GM21528 (cell line): Measurements from ENCODE around the gene STK11IP.

Experiments
- ATAC-seq: cut with Tn5 transposase; IDR thresholded peaks from one replicate; pipeline ENCODE4 v1.9.1; 2021; ENCODE audit warnings: mild to moderate bottlenecking, moderate library complexity; ENCODE audit not compliant: unreplicated experiment, low FRiP score

Gene STK11IP

DNA sequence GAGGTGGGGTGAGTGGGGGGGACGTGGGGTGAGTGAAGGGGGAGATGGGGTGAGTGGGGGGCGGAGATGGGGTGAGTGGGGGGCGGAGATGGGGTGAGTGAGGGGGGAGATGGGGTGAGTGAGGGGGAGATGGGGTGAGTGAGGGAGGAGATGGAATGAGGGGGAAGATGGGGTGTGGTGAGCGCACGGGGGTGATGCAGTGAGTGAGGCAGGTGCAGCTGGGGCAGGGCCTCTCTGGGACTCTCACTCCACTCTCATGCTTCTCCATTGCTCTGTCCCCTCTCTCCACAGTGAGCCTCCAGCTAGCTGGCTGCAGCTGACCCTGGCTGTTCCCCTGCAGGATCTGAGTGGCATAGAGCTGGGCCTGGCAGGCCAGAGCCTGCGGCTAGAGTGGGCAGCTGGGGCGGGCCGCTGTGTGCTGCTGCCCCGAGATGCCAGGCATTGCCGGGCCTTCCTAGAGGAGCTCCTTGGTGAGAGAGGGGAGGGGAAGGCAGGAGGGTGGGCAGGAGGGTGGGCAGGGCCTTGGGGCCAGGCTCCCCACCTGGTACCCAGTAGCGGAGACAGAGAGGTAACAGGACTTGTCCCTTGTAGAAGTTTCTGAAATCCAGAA is 15.9 kb downstream of the STK11IP start:
- no peak for ATAC-seq

DNA sequence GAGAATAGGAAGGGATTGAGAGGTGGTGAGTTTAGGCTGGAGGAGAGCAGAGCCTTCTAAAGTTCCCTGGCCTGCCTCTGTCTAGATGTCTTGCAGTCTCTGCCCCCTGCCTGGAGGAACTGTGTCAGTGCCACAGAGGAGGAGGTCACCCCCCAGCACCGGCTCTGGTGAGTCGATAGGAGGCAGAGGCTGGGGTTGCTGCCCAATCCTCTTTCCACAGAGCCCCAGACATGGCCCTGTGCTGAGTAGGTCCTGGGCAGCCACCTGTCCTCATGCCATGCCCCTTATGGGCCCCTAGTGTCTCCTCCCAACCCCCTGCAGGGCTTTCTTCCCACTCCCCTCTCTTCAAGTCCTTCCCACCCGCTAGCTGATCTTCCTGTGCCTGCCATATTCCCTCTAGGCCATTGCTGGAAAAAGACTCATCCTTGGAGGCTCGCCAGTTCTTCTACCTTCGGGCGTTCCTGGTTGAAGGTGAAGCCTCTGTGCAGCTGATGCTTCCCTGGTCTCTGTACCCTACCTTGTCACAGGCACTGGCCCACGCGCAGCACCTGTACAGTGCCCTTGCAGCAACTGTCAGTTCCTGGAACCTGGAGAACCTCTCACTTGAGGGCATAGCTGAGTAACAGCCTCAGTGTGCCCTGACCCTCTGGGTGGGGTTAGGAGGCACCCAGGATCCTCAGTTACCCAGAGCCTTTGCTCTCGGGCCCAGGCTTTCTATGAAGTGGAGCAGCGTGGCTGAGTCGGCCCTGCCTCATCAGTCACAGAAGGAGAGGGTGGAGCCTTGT is 16.6 kb downstream of the STK11IP start:
- no peak for ATAC-seq

DNA sequence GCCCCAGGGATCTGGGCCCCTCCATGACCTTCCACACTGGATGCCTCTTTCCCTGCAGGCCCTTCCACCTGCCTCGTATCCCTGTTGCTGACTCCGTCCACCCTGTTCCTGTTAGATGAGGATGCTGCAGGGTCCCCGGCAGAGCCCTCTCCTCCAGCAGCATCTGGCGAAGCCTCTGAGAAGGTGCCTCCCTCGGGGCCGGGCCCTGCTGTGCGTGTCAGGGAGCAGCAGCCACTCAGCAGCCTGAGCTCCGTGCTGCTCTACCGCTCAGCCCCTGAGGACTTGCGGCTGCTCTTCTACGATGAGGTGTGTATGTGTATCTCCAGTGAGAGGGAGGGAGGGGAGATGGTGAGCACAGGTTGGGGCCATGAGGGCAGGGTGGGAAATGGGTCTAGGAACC is 17.4 kb downstream of the STK11IP start:
- ATAC-seq = no peak

DNA sequence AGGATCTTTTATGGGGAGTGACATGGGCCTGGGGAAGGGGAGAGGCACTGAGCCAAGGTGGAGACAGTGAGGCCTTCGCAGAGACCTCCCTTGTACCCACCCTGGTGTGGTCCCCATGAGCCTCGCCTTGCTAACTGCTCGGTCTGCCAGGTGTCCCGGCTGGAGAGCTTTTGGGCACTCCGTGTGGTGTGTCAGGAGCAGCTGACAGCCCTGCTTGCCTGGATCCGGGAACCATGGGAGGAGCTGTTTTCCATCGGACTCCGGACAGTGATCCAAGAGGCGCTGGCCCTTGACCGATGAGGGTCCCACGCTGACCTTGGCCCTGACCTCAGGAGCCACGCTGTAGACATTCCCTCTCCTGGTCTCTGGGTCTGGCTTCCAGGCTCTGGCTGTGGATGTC is 18.2 kb downstream of the STK11IP start:
- no peak for ATAC-seq

GRCh38 chr2:219616550-219616949 is 18.9 kb downstream of the STK11IP start:
- ATAC-seq = no peak

DNA sequence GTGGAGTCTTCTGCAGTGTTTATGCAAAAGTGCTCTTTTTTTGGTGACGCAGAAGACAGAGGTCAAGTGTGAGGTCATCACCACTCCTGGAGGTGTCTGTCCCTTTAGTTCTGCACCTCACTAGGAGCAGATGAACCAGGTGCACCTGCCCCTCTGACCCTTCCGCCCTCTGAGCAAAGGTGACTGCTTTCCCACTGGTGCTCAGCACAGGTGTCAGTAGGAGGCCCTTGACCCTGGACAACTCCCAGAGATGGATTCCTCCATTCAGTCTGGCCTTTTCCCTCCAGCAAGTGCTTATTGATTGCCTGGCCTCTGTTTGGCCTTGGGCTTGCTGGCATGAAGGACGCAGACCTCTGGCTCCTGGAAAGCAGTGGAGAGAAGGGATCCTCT is 21.1 kb downstream of the STK11IP start:
- ATAC-seq = no peak

DNA sequence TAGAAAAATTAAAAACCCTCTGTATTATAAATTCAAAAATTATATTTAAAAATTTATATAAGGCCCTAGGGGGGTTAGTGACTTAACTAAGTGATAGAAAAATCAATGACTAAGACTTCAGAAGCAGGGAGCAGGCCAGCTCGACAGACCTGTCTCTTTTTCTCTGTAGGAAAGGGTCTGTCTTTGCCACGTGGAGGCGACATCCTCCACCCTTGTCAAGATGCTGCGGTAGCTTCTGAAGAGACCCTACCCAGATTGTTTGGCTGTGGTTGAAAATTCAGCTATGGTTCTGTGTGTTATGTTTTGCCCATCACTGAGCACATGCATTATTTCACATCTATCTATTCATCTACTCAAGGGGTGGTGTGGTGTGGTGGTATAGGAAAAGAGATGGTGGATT is 21.6 kb downstream of the STK11IP start:
- ATAC-seq = no peak

DNA sequence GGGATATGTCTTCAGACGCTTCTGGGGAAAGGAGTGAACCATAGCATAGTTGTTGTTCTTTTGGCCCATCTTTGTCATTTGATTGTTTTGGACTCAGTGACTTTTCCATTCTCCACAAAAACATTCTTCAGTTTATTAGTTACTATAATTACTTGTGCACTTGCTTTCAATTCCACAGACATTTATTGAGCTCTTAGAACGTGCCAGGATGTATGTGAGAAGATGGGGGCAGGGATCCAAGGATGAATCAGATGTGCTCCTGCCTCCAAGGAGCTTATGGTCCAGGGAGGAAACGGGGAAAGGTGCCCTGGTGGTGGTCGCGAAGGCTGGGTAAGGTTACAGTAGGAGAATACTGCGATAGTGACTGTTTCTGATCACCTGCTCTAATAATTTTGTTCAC is 22.9 kb downstream of the STK11IP start:
- ATAC-seq = no peak

GRCh38 chr2:219621935-219622334 is 24.3 kb downstream of the STK11IP start:
- ATAC-seq = no peak

- ATAC-seq = no peak
Measured at GRCh38 chr2:219622472-219622871, 24.8 kb downstream of the STK11IP start.

DNA sequence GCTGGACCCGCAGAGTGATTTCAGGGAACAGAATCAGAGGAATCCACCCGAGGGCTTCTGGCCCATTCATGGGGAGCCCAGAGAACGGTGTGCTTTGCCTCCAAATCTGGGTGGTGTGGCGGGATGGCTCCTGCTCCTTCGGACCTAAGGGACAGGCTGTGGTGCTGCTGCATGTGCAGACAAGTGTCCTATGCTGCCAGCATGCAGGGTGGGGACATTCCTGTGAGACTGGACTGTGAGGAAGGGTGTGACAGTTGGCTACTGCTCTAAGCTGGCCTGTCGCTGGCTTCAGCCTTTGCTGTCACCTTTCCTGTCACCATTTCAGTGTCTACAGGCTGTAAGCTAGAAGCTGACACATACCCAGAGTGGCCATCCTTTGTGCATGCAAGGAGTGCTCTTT is 26.9 kb downstream of the STK11IP start:
- no peak for ATAC-seq

- ATAC-seq = no peak
Measured at GRCh38 chr2:219625179-219625578, 27.5 kb downstream of the STK11IP start.

GRCh38 chr2:219626540-219626939 is 28.9 kb downstream of the STK11IP start:
- no peak for ATAC-seq

DNA sequence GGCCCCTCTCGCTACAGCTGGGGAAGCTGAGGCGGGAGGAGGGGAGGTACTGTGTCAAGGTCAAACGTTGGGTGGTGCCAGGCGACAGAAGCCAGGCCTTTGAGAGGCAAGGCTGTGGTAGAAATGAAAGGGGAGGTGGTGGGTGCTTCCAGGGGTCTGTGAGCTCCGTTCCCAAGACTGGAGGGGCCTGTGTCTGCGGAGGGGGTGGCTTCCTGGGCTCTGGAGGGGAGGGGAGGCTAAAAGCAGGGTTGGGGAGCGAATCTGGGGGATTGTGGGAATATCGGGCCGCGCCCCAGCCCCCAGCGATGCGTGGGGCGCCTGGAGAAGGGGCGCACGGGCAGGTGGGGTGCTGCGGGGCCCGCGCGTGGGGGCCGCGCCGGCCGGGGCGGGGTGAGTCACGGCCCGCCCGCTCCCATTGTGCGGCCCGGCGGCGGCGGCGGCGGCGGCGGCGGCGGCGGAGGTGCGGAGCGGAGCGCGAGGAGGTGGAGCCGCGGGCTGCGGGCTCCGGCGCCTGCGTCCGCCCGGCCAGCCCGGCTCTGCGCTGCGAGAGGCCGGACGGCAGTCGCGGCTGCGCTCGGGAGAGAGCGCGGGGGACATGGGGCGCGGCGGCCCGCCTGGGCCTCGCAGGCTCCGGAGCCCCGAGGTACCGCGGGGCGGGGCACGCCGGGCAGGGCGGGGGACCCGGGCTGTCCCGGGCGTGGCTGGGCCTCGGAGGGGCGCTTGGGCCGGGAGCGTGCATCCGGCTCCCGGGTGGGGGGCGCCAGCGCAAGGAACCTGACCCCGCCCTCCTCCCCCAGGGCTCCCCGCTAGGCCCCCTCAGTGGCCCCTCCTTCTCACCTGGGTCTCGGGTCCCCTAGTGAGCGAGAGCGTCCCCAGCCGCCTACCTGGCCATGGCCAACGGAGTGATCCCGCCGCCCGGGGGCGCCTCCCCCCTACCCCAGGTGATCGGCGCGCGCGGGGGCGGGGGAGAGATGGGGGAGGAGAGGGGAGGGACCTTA is 29.7 kb downstream of the STK11IP start, which contains the start of gene SLC4A3:
SLC4A3 (plus strand) TSS at position 528 of the 998 bp plus-strand sequence; CDS start at position 891, 363 bp downstream.
- ATAC-seq = no peak

DNA sequence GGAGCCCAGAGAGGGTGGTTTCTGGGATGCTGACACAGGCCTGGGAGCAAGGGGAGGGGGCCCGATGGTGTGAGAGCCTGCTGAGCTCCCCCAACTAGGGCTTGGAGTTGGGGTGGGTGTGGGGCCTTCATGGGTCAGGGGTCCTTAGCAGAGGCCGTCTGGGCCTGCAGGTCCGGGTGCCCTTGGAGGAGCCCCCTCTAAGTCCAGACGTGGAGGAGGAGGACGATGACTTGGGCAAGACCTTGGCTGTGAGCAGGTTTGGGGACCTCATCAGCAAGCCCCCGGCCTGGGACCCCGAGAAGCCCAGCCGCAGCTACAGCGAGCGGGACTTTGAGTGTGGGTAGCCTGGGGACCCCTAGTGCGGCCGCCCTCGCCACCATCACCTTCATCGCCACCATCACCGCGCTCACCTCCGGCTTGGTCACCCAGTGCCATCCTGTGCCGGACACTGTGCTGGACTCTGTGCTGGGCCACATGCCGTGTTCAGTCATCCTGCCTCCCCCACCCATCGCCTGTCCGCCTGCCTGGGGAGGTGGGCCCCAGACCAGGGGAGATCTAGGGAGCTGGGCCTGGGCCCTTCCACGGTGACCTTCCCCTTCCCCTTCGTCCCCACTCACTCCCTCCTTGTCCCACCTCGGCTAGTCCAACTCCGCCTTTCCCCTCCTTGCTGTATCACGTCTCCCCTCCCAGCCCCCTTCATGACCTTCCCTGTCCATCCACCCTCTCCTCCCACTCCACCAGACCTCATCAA is 30.8 kb downstream of the STK11IP start:
- no peak for ATAC-seq

- ATAC-seq = no peak
Measured at GRCh38 chr2:219628986-219629901, 31.6 kb downstream of the STK11IP start.

- ATAC-seq = no peak
Measured at GRCh38 chr2:219629976-219630695, 32.5 kb downstream of the STK11IP start.

DNA sequence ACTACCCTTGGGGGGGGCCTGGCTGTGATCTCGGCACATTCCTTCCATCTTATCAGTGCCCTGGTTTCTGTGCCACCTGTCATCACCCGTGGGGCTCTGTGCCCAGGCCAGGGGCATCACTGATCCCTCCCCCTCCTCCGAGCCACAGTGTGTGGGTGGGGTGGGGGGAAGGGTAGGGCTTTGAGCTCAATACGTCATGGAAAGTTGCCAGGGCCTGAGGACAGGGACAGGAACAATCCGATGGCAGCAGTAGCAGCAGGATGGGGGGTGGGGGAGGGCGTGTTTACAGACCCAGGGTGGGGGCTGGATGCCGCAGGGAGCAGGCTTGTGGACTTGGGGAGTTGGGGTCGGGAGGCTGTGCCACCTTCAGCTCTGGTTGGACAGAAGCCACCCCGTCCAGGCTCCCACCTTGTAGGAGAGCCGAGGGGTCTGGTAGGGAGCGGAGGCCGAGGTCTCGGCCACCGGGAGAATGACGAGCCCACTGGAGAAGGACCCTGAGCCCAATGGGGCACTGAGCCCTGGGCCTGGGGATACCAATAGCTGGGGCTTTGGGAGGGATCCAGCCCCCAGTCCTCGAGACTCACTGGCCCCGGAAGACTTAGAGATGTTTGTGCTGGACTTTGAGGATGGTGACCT is 33.2 kb downstream of the STK11IP start:
- no peak for ATAC-seq
